Measurements from ENCODE around the gene USP40. TPM values are rescaled to one million over a fixed set of nuclear protein-coding genes. Genes with fewer than 3 reads are reported as not detected.

Gene USP40
- total RNA-seq, 2 donors from 2014 or later: 12.9 to 22.4 TPM

DNA sequence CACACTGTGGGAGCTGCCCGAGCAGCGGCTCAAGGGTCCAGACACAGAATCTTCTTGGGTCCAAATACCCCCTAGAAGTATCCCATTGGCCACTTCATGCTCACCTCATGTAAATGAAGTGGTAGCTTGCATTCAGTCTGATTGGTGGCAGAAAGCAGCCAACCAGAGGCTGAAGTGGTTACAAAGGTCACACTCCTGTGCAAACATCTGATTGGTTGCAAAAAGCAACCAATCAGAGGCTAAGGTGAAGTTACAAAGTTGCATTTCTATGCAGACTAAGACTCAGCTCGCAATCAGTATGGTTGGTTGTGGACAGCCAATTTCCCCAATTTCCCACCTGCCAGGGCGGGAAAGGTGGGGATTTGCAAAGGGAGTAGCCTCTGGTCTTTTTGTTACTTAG, 118.0 kb downstream of the USP40 start:
- TF ChIP-seq, protein P1, sequence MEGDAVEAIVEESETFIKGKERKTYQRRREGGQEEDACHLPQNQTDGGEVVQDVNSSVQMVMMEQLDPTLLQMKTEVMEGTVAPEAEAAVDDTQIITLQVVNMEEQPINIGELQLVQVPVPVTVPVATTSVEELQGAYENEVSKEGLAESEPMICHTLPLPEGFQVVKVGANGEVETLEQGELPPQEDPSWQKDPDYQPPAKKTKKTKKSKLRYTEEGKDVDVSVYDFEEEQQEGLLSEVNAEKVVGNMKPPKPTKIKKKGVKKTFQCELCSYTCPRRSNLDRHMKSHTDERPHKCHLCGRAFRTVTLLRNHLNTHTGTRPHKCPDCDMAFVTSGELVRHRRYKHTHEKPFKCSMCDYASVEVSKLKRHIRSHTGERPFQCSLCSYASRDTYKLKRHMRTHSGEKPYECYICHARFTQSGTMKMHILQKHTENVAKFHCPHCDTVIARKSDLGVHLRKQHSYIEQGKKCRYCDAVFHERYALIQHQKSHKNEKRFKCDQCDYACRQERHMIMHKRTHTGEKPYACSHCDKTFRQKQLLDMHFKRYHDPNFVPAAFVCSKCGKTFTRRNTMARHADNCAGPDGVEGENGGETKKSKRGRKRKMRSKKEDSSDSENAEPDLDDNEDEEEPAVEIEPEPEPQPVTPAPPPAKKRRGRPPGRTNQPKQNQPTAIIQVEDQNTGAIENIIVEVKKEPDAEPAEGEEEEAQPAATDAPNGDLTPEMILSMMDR (conservative IDR thresholded peaks at IDR 0.05): no peak
- Mint-ChIP-seq H3K36me3 (ENCODE audit: low read depth) (peaks cover 48% of the 10 kb centered on the region), H3K27ac (no peak overlapping the region), H3K9me3 (no peaks in the 10 kb centered on the region), H3K4me1 (peaks cover 4% of the 10 kb centered on the region), H3K27me3 (ENCODE audit: insufficient read depth) (no peaks in the 10 kb centered on the region), H3K4me3 (no peak overlapping the region)
- no peak overlapping the region for H3K4me3 ChIP-seq (ENCODE audit: low read length)
- no peaks in the 10 kb centered on the region for H3K4me1 ChIP-seq (ENCODE audit: control insufficient read depth, insufficient read depth, low read length)
- WGBS, 2 experiments (ENCODE audit: insufficient coverage in 1 of 2, insufficient read length in 1 of 2): 85 to 88% methylated on average over 4 of the region's 4 CpGs
- H3K27me3 ChIP-seq (ENCODE audit: control insufficient read depth, insufficient read depth, low read length, poor library complexity, severe bottlenecking): no peaks in the 10 kb centered on the region
- DNase-seq: no peak
- H3K9ac ChIP-seq (ENCODE audit: extremely low read depth, low read length, poor library complexity, severe bottlenecking): no peak overlapping the region
- no peaks in the 10 kb centered on the region for H3K9me3 ChIP-seq (ENCODE audit: control insufficient read depth, low read length)
- H3K27ac ChIP-seq (ENCODE audit: low read depth, low read length): no peak overlapping the region
- peaks cover 11% of the 10 kb centered on the region for H3K36me3 ChIP-seq (ENCODE audit: control insufficient read depth, insufficient read depth, low read length)

DNA sequence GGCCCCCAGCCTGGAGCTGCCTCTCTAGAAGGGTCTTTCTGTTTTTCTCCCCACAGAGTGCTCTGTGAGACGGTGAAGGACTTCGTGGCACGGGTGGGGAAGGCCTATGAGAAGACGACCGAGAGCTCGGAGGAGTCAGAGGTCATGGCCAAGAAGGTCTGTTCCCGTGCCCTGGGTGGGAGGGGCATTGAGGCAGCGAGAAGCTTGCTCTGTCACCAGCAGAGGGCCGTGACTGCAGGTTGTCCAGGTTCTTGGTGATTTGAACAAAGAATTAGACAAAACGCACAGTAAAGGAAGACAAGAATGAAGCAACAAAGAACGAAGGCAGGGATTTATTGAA, 118.4 kb downstream of the USP40 start:
- Mint-ChIP-seq H3K27me3 (ENCODE audit: insufficient read depth) (no peaks in the 10 kb centered on the region), H3K4me1 (peaks cover 4% of the 10 kb centered on the region), H3K27ac (no peak overlapping the region), H3K36me3 (ENCODE audit: low read depth) (peaks cover 45% of the 10 kb centered on the region), H3K4me3 (no peak overlapping the region), H3K9me3 (no peaks in the 10 kb centered on the region)
- Histone ChIP-seq H3K27ac (ENCODE audit: low read depth, low read length) (no peak overlapping the region), H3K9me3 (ENCODE audit: control insufficient read depth, low read length) (no peaks in the 10 kb centered on the region), H3K27me3 (ENCODE audit: control insufficient read depth, insufficient read depth, low read length, poor library complexity, severe bottlenecking) (no peaks in the 10 kb centered on the region), H3K36me3 (ENCODE audit: control insufficient read depth, insufficient read depth, low read length) (peaks cover 11% of the 10 kb centered on the region), H3K9ac (ENCODE audit: extremely low read depth, low read length, poor library complexity, severe bottlenecking) (no peak overlapping the region), H3K4me1 (ENCODE audit: control insufficient read depth, insufficient read depth, low read length) (no peaks in the 10 kb centered on the region), H3K4me3 (ENCODE audit: low read length) (no peak overlapping the region)
- TF ChIP-seq, protein P1 (conservative IDR thresholded peaks at IDR 0.05): peak; percentile 71
- DNase-seq: peak; percentile 81
- WGBS, 2 experiments (ENCODE audit: insufficient coverage in 1 of 2, insufficient read length in 1 of 2): 87 to 92% methylated on average over 9 to 11 of the region's 11 CpGs

DNA sequence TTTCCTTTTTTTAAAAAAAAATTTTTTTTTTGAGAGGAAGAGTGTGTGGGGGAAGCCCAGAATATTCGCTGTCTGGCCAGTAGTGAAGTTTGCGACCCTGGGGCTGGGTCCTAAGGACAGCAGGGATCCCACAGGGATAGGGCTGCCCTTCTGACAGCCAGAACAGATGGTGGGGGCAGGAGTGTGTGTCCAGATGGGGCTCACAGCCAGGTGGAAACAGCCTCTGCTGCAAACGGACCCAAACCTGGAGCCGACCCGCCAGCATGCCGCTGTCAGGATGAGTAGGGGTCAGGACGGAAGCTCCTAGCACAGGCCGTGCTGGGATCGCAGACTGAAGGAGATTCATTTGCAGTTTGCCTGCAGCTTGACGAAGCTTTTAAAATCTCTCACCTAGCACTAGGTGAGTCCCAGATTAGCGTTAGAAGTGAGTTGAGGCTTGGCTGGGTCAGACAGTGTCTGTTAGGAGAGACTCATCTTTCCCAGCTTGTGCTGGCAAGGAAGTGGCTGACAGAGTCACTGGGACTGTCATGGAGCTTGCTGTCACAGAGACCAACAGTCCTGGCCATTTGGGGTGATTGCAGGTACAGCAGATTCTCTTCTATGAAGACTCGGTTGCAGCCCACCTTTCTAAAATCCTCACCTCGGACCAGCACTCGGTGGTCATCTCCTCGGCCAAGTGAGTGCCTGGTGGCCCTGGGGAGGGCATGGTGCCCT, 118.9 kb downstream of the USP40 start:
- no peaks in the 10 kb centered on the region for H3K4me1 ChIP-seq (ENCODE audit: control insufficient read depth, insufficient read depth, low read length)
- Mint-ChIP-seq H3K27ac (no peak overlapping the region), H3K9me3 (no peaks in the 10 kb centered on the region), H3K36me3 (ENCODE audit: low read depth) (peaks cover 44% of the 10 kb centered on the region), H3K4me3 (no peak overlapping the region), H3K4me1 (peaks cover 4% of the 10 kb centered on the region), H3K27me3 (ENCODE audit: insufficient read depth) (no peaks in the 10 kb centered on the region)
- TF ChIP-seq, protein P1 (conservative IDR thresholded peaks at IDR 0.05): no peak
- no peaks in the 10 kb centered on the region for H3K9me3 ChIP-seq (ENCODE audit: control insufficient read depth, low read length)
- no peak overlapping the region for H3K9ac ChIP-seq (ENCODE audit: extremely low read depth, low read length, poor library complexity, severe bottlenecking)
- no peaks in the 10 kb centered on the region for H3K27me3 ChIP-seq (ENCODE audit: control insufficient read depth, insufficient read depth, low read length, poor library complexity, severe bottlenecking)
- peak; percentile 46 for DNase-seq
- H3K36me3 ChIP-seq (ENCODE audit: control insufficient read depth, insufficient read depth, low read length): peaks cover 11% of the 10 kb centered on the region
- no peak overlapping the region for H3K27ac ChIP-seq (ENCODE audit: low read depth, low read length)
- WGBS, 2 experiments (ENCODE audit: insufficient coverage in 1 of 2, insufficient read length in 1 of 2): 90% methylated on average over 15 of the region's 15 CpGs
- H3K4me3 ChIP-seq (ENCODE audit: low read length): no peak overlapping the region

Data from endodermal cell (in vitro differentiated cells).